HCT116 (cell line): Measurements from ENCODE around the gene PRAME. TPM values are rescaled to one million over a fixed set of nuclear protein-coding genes. Genes with fewer than 3 reads are reported as not detected.

Experiments used
- ATAC-seq: fragments of 200-7000 bp; cut with Tn5 transposase; 2 replicates; pipeline ENCODE4 v1.9.1; 2020; ENCODE audit warnings: mild to moderate bottlenecking, moderate library complexity
- BruUV-seq: library from RNA; stranded (reverse); fragments of 400-500 nt; replicated peaks from 2 replicates; lab custom pipeline; 2021; lab: Mats Ljungman, UMichigan
- CTCF ChIA-PET: fragments of 300-600 bp; sonication (Branson Sonifier 250); formaldehyde crosslinking; loops from one replicate; lab custom pipeline; 2021; ENCODE audit warnings: antibody characterized with exemption; lab: Charles Lee
- POLR2A ChIA-PET: fragments of 300-600, 350-600 bp; sonication (Branson Sonifier 250); formaldehyde crosslinking; loops from one replicate; lab custom pipeline; 2021; ENCODE audit warnings: antibody characterized with exemption; lab: Charles Lee
- RAD21 ChIA-PET, 2 experiments: fragments of 300-600 bp; sonication (Branson Sonifier 250); formaldehyde crosslinking; loops; one replicate each; lab custom pipeline; 2023; ENCODE audit warnings: low total read pairs in 2 of 2; ENCODE audit not compliant: uncharacterized antibody in 2 of 2, unreplicated experiment in 2 of 2, low non-redundant PET in 1 of 2; lab: Charles Lee
- DNase-seq: peaks from one replicate; pipeline ENCODE4 v3.0.0-alpha.2; 2010; ENCODE audit warnings: low read depth, low spot score
- H2AFZ ChIP-seq: fragments of 200-600 bp; shearing (Covaris generic), sonication (generic); 2 replicates; pipeline ENCODE4 v1.6.1; 2017; ENCODE audit warnings: low read depth, mixed run types, mixed read lengths, antibody characterized with exemption, low read length; ENCODE audit not compliant: poor library complexity, severe bottlenecking
- H3K27ac ChIP-seq: 2 replicates; pipeline ENCODE4 v1.5.1; 2012; ENCODE audit warnings: low read depth, low read length
- H3K27me3 ChIP-seq: fragments of 200-600 bp; sonication (generic); 2 replicates; pipeline ENCODE4 v1.6.1; 2016; ENCODE audit warnings: mixed run types, low read length, mixed read lengths; ENCODE audit not compliant: insufficient read depth
- H3K36me3 ChIP-seq, 2 experiments: fragments of 200-500 bp in 1 of 2; fragments of 200-600 bp in 1 of 2; sonication (Bioruptor generic) in 1 of 2; sonication (generic) in 1 of 2; 2 replicates each; pipeline versions ENCODE4 v1.5.1 to v1.6.1; 2014 to 2016; ENCODE audit warnings: low read length in 2 of 2, inconsistent platforms in 1 of 2, mixed read lengths in 1 of 2, mixed run types in 1 of 2; ENCODE audit not compliant: insufficient read depth in 2 of 2, control insufficient read depth in 1 of 2
- H3K4me1 ChIP-seq, 2 experiments: fragments of 200-600 bp in 1 of 2; sonication (generic) in 1 of 2; 2 replicates each; pipeline versions ENCODE4 v1.5.1 to v1.6.1; 2012 to 2017; ENCODE audit warnings: low read length in 2 of 2, inconsistent platforms in 1 of 2, mild to moderate bottlenecking in 1 of 2, mixed read lengths in 1 of 2, mixed run types in 1 of 2, moderate library complexity in 1 of 2; ENCODE audit not compliant: insufficient read depth in 2 of 2, control insufficient read depth in 1 of 2
- H3K4me2 ChIP-seq: fragments of 200-600 bp; sonication (generic); 2 replicates; pipeline ENCODE4 v1.6.1; 2017; ENCODE audit warnings: mixed run types, low read length, mixed read lengths
- H3K4me3 ChIP-seq, 2 experiments: fragments of 200-600 bp in 1 of 2; sonication (generic) in 1 of 2; replicated peaks in 1 of 2; 2 replicates each; pipeline ENCODE4 v1.5.1; 2011 to 2016; ENCODE audit warnings: low read length in 2 of 2, control low read depth in 1 of 2, low read depth in 1 of 2, mild to moderate bottlenecking in 1 of 2, mixed read lengths in 1 of 2, mixed run types in 1 of 2
- H3K79me2 ChIP-seq: fragments of 200-600 bp; sonication (generic); 2 replicates; pipeline ENCODE4 v1.6.1; 2017; ENCODE audit warnings: mild to moderate bottlenecking, mixed run types, low read length, moderate library complexity, mixed read lengths; ENCODE audit not compliant: insufficient read depth
- H3K9ac ChIP-seq: fragments of 200-600 bp; sonication (generic); 2 replicates; pipeline ENCODE4 v1.6.1; 2016; ENCODE audit warnings: low read length, mixed read lengths
- H3K9me2 ChIP-seq: fragments of 200-600 bp; sonication (generic), shearing (Covaris generic); 2 replicates; pipeline ENCODE4 v1.6.1; 2017; ENCODE audit warnings: mixed run types, mild to moderate bottlenecking, moderate library complexity; ENCODE audit not compliant: insufficient read depth
- H3K9me3 ChIP-seq, 2 experiments: fragments of 200-500 bp in 1 of 2; fragments of 200-600 bp in 1 of 2; sonication (Bioruptor generic) in 1 of 2; sonication (generic) in 1 of 2; 2 replicates each; pipeline ENCODE4 v1.6.1; 2014 to 2017; ENCODE audit warnings: low read length in 2 of 2, mixed read lengths in 2 of 2, inconsistent platforms in 1 of 2, low read depth in 1 of 2, mild to moderate bottlenecking in 1 of 2, mixed run types in 1 of 2, moderate library complexity in 1 of 2; ENCODE audit not compliant: control insufficient read depth in 1 of 2, insufficient read depth in 1 of 2
- H4K20me1 ChIP-seq: fragments of 200-600 bp; sonication (generic), shearing (Covaris generic); 2 replicates; pipeline ENCODE4 v1.6.1; 2017; ENCODE audit warnings: mixed run types, mild to moderate bottlenecking, moderate library complexity; ENCODE audit not compliant: insufficient read depth
- ATF3 ChIP-seq: IDR thresholded peaks from 2 replicates; pipeline ENCODE4 v1.6.1; 2012
- CBX3 ChIP-seq: IDR thresholded peaks from 2 replicates; pipeline ENCODE4 v1.6.1; 2012; ENCODE audit warnings: low read depth
- ELF1 ChIP-seq: IDR thresholded peaks from 2 replicates; pipeline ENCODE4 v1.6.1; 2012; ENCODE audit warnings: low read depth, borderline replicate concordance
- EZH2 ChIP-seq: fragments of 200-600 bp; sonication (generic); IDR thresholded peaks from 2 replicates; pipeline ENCODE4 v1.6.1; 2017; ENCODE audit warnings: antibody characterized with exemption, mixed run types
- EZH2phosphoT487 ChIP-seq: fragments of 200-600 bp; IDR thresholded peaks from 2 replicates; pipeline ENCODE4 v1.6.1; 2018; ENCODE audit warnings: antibody characterized with exemption, borderline replicate concordance
- POLR2AphosphoS5 ChIP-seq: IDR thresholded peaks from 2 replicates; pipeline ENCODE4 v1.6.1; 2011; ENCODE audit warnings: mild to moderate bottlenecking, low read depth, low read length, moderate library complexity
- SP1 ChIP-seq: IDR thresholded peaks from 2 replicates; pipeline ENCODE4 v1.6.1; 2012; ENCODE audit warnings: low read depth
- TCF7L2 ChIP-seq: IDR thresholded peaks from 2 replicates; pipeline ENCODE4 v1.7.0; 2011; ENCODE audit warnings: borderline replicate concordance, inconsistent platforms; ENCODE audit not compliant: insufficient read depth, insufficient read length; ENCODE audit errors: extremely low read depth
- intact Hi-C: fragments of 100-400 bp; cut with micrococcal nuclease; formaldehyde crosslinking; loops from 2 replicates; pipeline ENCODE4 v1.10.0; 2022
- total RNA-seq: library from RNA; stranded (reverse); gene quantifications from one replicate; pipeline ENCODE4 v1.2.1, GENCODE V29; 2021; ENCODE audit not compliant: unreplicated experiment
- TF ChIP-seq, protein P1 (sequence below): IDR thresholded peaks from 2 replicates; pipeline ENCODE4 v1.6.1; 2011; ENCODE audit warnings: mild to moderate bottlenecking, low read length, moderate library complexity; ENCODE audit not compliant: insufficient replicate concordance; ENCODE audit errors: extremely low read depth
- TF ChIP-seq, protein P2 (sequence below): IDR thresholded peaks from 2 replicates; pipeline ENCODE4 v1.6.1; 2012; ENCODE audit warnings: low read depth

The PRAME gene
- total RNA-seq, 1 experiment from 2014 or later: 28.4 TPM

GRCh38 chr22:22605074-22605404, 46.0 kb upstream of the PRAME start:
- Histone ChIP-seq H3K4me1 (no peaks in the 10 kb centered on the region), H3K79me2 (no peaks in the 10 kb centered on the region), H3K9me2 (no peaks in the 10 kb centered on the region), H3K9me3 (no peaks in the 10 kb centered on the region), H2AFZ (no peak overlapping the region), H3K4me2 (no peak overlapping the region), H3K4me3 (no peak overlapping the region), H3K27ac (no peak overlapping the region), H3K27me3 (no peaks in the 10 kb centered on the region), H4K20me1 (no peaks in the 10 kb centered on the region), H3K36me3 (no peaks in the 10 kb centered on the region), H3K9ac (no peak overlapping the region)
- DNase-seq: no peak
- CTCF ChIA-PET: no interaction called here
- TF ChIP-seq ELF1 (no peak), EZH2 (no peak), TCF7L2 (no peak), CBX3 (no peak), SP1 (no peak), POLR2AphosphoS5 (no peak), EZH2phosphoT487 (no peak), ATF3 (no peak)
- TF ChIP-seq, protein P1, sequence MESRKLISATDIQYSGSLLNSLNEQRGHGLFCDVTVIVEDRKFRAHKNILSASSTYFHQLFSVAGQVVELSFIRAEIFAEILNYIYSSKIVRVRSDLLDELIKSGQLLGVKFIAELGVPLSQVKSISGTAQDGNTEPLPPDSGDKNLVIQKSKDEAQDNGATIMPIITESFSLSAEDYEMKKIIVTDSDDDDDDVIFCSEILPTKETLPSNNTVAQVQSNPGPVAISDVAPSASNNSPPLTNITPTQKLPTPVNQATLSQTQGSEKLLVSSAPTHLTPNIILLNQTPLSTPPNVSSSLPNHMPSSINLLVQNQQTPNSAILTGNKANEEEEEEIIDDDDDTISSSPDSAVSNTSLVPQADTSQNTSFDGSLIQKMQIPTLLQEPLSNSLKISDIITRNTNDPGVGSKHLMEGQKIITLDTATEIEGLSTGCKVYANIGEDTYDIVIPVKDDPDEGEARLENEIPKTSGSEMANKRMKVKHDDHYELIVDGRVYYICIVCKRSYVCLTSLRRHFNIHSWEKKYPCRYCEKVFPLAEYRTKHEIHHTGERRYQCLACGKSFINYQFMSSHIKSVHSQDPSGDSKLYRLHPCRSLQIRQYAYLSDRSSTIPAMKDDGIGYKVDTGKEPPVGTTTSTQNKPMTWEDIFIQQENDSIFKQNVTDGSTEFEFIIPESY: no peak
- TF ChIP-seq, protein P2, sequence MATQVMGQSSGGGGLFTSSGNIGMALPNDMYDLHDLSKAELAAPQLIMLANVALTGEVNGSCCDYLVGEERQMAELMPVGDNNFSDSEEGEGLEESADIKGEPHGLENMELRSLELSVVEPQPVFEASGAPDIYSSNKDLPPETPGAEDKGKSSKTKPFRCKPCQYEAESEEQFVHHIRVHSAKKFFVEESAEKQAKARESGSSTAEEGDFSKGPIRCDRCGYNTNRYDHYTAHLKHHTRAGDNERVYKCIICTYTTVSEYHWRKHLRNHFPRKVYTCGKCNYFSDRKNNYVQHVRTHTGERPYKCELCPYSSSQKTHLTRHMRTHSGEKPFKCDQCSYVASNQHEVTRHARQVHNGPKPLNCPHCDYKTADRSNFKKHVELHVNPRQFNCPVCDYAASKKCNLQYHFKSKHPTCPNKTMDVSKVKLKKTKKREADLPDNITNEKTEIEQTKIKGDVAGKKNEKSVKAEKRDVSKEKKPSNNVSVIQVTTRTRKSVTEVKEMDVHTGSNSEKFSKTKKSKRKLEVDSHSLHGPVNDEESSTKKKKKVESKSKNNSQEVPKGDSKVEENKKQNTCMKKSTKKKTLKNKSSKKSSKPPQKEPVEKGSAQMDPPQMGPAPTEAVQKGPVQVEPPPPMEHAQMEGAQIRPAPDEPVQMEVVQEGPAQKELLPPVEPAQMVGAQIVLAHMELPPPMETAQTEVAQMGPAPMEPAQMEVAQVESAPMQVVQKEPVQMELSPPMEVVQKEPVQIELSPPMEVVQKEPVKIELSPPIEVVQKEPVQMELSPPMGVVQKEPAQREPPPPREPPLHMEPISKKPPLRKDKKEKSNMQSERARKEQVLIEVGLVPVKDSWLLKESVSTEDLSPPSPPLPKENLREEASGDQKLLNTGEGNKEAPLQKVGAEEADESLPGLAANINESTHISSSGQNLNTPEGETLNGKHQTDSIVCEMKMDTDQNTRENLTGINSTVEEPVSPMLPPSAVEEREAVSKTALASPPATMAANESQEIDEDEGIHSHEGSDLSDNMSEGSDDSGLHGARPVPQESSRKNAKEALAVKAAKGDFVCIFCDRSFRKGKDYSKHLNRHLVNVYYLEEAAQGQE: no peak
- no TSS peak for BruUV-seq
- intact Hi-C loops: no loop called here
- RAD21 ChIA-PET: no interaction called here
- ATAC-seq: no peak
- POLR2A ChIA-PET: no interaction called here
